ENCODE results near the gene TBX15. TPM values are rescaled to one million over a fixed set of nuclear protein-coding genes. Genes with fewer than 3 reads are reported as not detected.
A peak's percentile ranks its signal among the peaks of the same experiment; 100 is the strongest.

The TBX15 gene
- total RNA-seq, 1 donor from 2014 or later: 2.9 TPM

DNA sequence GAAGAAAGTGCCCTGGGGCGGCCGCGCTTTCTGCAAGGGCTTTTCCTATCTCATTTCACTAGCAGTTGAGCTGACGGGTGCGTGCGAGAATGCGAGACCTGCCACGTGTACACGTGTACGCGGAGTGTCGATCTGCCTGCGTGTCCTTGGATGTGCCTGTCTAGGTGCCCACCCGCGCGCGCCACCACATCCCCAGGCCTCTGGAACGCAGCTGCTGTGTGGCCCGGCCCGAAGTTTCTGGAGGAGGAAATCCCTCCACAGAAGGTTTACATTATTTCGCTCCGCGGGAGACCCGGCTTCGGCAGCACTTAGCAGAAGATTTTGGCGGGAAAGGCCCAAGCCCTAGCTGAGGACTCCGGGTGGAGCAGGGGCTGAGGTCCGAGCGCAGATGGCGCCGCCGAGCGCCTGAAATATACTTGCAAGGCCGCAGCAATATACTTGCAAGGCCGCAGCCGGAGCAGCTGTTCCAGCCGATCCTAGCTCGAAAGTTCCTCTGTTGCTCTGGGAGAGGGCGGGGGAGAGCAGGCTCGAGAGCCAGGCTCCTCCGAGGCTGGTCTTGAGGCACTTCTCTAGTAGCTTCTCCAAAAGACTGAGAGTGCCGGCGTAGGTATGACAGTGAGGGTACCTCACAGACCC, 3.9 kb downstream of the TBX15 start:
- H3K9me3 Mint-ChIP-seq: peaks cover 18% of the 10 kb centered on the region

GRCh38 chr1:118983558-118984041, 4.5 kb downstream of the TBX15 start:
- Histone ChIP-seq H3K9me3 (ENCODE audit: low read depth) (no peaks in the 10 kb centered on the region), H3F3A (ENCODE audit: low read depth) (peaks cover 42% of the 10 kb centered on the region), H3K79me2 (ENCODE audit: low read depth) (no peaks in the 10 kb centered on the region), H3K4me3 (no peak overlapping the region), H3K4me1 (peaks cover 18% of the 10 kb centered on the region), H4K20me1 (ENCODE audit: low read depth) (peaks cover 42% of the 10 kb centered on the region), H2AFZ (replicated peaks) (no peak overlapping the region), H3K36me3 (no peaks in the 10 kb centered on the region), H3K27ac (no peak overlapping the region), H3K9ac (no peak overlapping the region), H3K27me3 (peaks cover 100% of the 10 kb centered on the region), H3K4me2 (no peak overlapping the region)
- peaks cover 92% of the 10 kb centered on the region for H3K27me3 Mint-ChIP-seq (ENCODE audit: insufficient read depth, low read depth)
- no peaks in the 10 kb centered on the region for H3K36me3 Mint-ChIP-seq
- TF ChIP-seq EZH2phosphoT487 (IDR thresholded peaks at IDR 0.05) (no peak), EZH2 (IDR thresholded peaks at IDR 0.05) (peak; percentile 12)
- TF ChIP-seq, protein P1, sequence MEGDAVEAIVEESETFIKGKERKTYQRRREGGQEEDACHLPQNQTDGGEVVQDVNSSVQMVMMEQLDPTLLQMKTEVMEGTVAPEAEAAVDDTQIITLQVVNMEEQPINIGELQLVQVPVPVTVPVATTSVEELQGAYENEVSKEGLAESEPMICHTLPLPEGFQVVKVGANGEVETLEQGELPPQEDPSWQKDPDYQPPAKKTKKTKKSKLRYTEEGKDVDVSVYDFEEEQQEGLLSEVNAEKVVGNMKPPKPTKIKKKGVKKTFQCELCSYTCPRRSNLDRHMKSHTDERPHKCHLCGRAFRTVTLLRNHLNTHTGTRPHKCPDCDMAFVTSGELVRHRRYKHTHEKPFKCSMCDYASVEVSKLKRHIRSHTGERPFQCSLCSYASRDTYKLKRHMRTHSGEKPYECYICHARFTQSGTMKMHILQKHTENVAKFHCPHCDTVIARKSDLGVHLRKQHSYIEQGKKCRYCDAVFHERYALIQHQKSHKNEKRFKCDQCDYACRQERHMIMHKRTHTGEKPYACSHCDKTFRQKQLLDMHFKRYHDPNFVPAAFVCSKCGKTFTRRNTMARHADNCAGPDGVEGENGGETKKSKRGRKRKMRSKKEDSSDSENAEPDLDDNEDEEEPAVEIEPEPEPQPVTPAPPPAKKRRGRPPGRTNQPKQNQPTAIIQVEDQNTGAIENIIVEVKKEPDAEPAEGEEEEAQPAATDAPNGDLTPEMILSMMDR (IDR thresholded peaks at IDR 0.05): no peak
- no peak for DNase-seq (ENCODE audit: low spot score)
- peaks cover 18% of the 10 kb centered on the region for H3K9me3 Mint-ChIP-seq
- no peak overlapping the region for H3K4me3 Mint-ChIP-seq
- peaks cover 46% of the 10 kb centered on the region for H3K4me1 Mint-ChIP-seq
- no peak overlapping the region for H3K27ac Mint-ChIP-seq

More for the DNA sequence above, 3.9 kb downstream of the TBX15 start:
- Histone ChIP-seq H2AFZ (replicated peaks) (no peak overlapping the region), H3K4me3 (no peak overlapping the region), H3K9ac (no peak overlapping the region), H3K79me2 (ENCODE audit: low read depth) (no peaks in the 10 kb centered on the region), H3K4me1 (peaks cover 13% of the 10 kb centered on the region), H3F3A (ENCODE audit: low read depth) (peaks cover 42% of the 10 kb centered on the region), H4K20me1 (ENCODE audit: low read depth) (peaks cover 42% of the 10 kb centered on the region), H3K4me2 (peak overlapping the region; percentile 55), H3K36me3 (no peaks in the 10 kb centered on the region), H3K27me3 (peaks cover 100% of the 10 kb centered on the region), H3K27ac (no peak overlapping the region), H3K9me3 (ENCODE audit: low read depth) (no peaks in the 10 kb centered on the region)
- H3K27me3 Mint-ChIP-seq (ENCODE audit: insufficient read depth, low read depth): peaks cover 92% of the 10 kb centered on the region
- DNase-seq (ENCODE audit: low spot score): peak; percentile 77
- H3K4me3 Mint-ChIP-seq: peak overlapping the region; percentile 63
- TF ChIP-seq, protein P1 (IDR thresholded peaks at IDR 0.05): peak; percentile 10
- peak; percentile 45 for TF ChIP-seq EZH2phosphoT487 (IDR thresholded peaks at IDR 0.05)
- TF ChIP-seq EZH2 (IDR thresholded peaks at IDR 0.05): peak; percentile 60
- H3K27ac Mint-ChIP-seq: no peak overlapping the region
- H3K4me1 Mint-ChIP-seq: peaks cover 48% of the 10 kb centered on the region
- no peaks in the 10 kb centered on the region for H3K36me3 Mint-ChIP-seq

- no peak overlapping the region for H3K27ac Mint-ChIP-seq
- Histone ChIP-seq H3K4me3 (no peak overlapping the region), H3F3A (ENCODE audit: low read depth) (peaks cover 37% of the 10 kb centered on the region), H3K9ac (no peak overlapping the region), H4K20me1 (ENCODE audit: low read depth) (peaks cover 42% of the 10 kb centered on the region), H3K27ac (no peak overlapping the region), H3K9me3 (ENCODE audit: low read depth) (no peaks in the 10 kb centered on the region), H2AFZ (replicated peaks) (no peak overlapping the region), H3K27me3 (peaks cover 100% of the 10 kb centered on the region), H3K36me3 (no peaks in the 10 kb centered on the region), H3K4me1 (peaks cover 20% of the 10 kb centered on the region), H3K4me2 (no peak overlapping the region), H3K79me2 (ENCODE audit: low read depth) (no peaks in the 10 kb centered on the region)
- no peak overlapping the region for H3K4me3 Mint-ChIP-seq
- no peaks in the 10 kb centered on the region for H3K36me3 Mint-ChIP-seq
- DNase-seq (ENCODE audit: low spot score): no peak
- H3K4me1 Mint-ChIP-seq: peaks cover 43% of the 10 kb centered on the region
- H3K27me3 Mint-ChIP-seq (ENCODE audit: insufficient read depth, low read depth): peaks cover 92% of the 10 kb centered on the region
- TF ChIP-seq EZH2 (IDR thresholded peaks at IDR 0.05) (peak; percentile 34), EZH2phosphoT487 (IDR thresholded peaks at IDR 0.05) (no peak)
- TF ChIP-seq, protein P1 (IDR thresholded peaks at IDR 0.05): no peak
- peaks cover 18% of the 10 kb centered on the region for H3K9me3 Mint-ChIP-seq
Observed at GRCh38 chr1:118982821-118983557, 5.2 kb downstream of the TBX15 start.
